Uterus (tissue), 2 donors: ENCODE results near the gene RAD51D.

Experiments
- POLR2A ChIP-seq, 2 donors: fragments of 450-650 bp; IDR thresholded peaks; one replicate each; pipeline ENCODE4 v1.6.1; 2016; ENCODE audit warnings: antibody characterized with exemption in 2 of 2, mild to moderate bottlenecking in 1 of 2, moderate library complexity in 1 of 2
- TF ChIP-seq, protein P1 (sequence below), 4 experiments: fragments of 200-600 bp in 2 of 4; fragments of 450-650 bp in 2 of 4; sonication (generic) in 2 of 4; IDR thresholded peaks; one replicate each; pipeline ENCODE4 v1.5.1; 2016 to 2019; ENCODE audit warnings: antibody characterized with exemption in 4 of 4, mild to moderate bottlenecking in 2 of 4, moderate library complexity in 1 of 4

DNA sequence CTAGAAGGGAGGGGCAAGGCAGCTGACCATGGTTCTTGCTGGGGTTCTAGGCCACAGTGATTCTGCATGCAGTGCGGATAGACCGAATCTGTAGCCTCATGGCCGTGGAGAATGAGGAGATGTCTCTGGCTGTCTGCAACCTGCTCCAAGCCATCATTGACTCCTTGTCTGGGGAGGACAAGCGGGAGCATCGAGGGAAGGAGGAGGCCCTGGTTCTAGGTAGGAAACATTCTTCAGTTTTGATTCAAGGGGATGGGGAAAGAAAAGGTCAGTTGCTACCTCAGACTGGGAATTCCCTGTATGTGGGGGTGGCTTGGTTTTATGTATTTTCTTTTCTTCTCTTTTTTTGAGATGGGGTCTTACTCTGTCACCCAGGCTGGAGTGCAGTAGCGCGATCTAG is 35.6 kb upstream of the RAD51D start:
- TF ChIP-seq, protein P1, sequence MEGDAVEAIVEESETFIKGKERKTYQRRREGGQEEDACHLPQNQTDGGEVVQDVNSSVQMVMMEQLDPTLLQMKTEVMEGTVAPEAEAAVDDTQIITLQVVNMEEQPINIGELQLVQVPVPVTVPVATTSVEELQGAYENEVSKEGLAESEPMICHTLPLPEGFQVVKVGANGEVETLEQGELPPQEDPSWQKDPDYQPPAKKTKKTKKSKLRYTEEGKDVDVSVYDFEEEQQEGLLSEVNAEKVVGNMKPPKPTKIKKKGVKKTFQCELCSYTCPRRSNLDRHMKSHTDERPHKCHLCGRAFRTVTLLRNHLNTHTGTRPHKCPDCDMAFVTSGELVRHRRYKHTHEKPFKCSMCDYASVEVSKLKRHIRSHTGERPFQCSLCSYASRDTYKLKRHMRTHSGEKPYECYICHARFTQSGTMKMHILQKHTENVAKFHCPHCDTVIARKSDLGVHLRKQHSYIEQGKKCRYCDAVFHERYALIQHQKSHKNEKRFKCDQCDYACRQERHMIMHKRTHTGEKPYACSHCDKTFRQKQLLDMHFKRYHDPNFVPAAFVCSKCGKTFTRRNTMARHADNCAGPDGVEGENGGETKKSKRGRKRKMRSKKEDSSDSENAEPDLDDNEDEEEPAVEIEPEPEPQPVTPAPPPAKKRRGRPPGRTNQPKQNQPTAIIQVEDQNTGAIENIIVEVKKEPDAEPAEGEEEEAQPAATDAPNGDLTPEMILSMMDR (IDR thresholded peaks at IDR 0.05), result no peak
- TF ChIP-seq POLR2A (IDR thresholded peaks at IDR 0.05), result no peak
